Breast epithelium (tissue), 4 donors: ENCODE measurements around the gene ST7L. TPM values are rescaled to one million over a fixed set of nuclear protein-coding genes. Genes with fewer than 3 reads are reported as not detected.

Source experiments
- DNase-seq, 2 donors: peaks; one replicate each; pipeline ENCODE4 v3.0.0-alpha.2; 2019; ENCODE audit warnings: low spot score in 2 of 2
- H3K27ac ChIP-seq, 2 donors: fragments of 200-600 bp; sonication (generic) in 1 of 2; one replicate each; pipeline ENCODE4 v1.5.1; 2016 to 2019; ENCODE audit warnings: mild to moderate bottlenecking in 1 of 2
- H3K27me3 ChIP-seq, 2 donors: fragments of 200-600 bp; sonication (generic) in 1 of 2; one replicate each; pipeline versions ENCODE4 v1.5.1 to v1.6.0; 2017 to 2019; ENCODE audit warnings: control low read depth in 1 of 2, mild to moderate bottlenecking in 1 of 2
- H3K36me3 ChIP-seq: fragments of 200-600 bp; one replicate; pipeline ENCODE4 v1.5.1; 2019
- H3K4me1 ChIP-seq, 2 donors: fragments of 200-600 bp; sonication (generic); one replicate each; pipeline ENCODE4 v1.5.1; 2016 to 2019; ENCODE audit warnings: control low read depth in 1 of 2
- H3K4me3 ChIP-seq, 3 donors: fragments of 200-600 bp; sonication (generic); 1 replicate in 2 of 3; 2 replicates in 1 of 3; pipeline ENCODE4 v1.5.1; 2016 to 2019; ENCODE audit warnings: mild to moderate bottlenecking in 3 of 3, moderate library complexity in 2 of 3
- H3K9me3 ChIP-seq, 2 donors: fragments of 200-600 bp; sonication (generic) in 1 of 2; one replicate each; pipeline ENCODE4 v1.5.1; 2016 to 2019; ENCODE audit warnings: control low read depth in 1 of 2
- POLR2A ChIP-seq: fragments of 450-650 bp; IDR thresholded peaks from one replicate; pipeline ENCODE4 v1.6.1; 2016; ENCODE audit warnings: antibody characterized with exemption, mild to moderate bottlenecking, moderate library complexity
- POLR2AphosphoS5 ChIP-seq, 3 donors: sonication (generic); formaldehyde crosslinking; IDR thresholded peaks; one replicate each; pipeline ENCODE4 v1.6.1; 2017; ENCODE audit warnings: antibody characterized with exemption in 3 of 3
- intact Hi-C: fragments of 100-400 bp; cut with DNase I; formaldehyde crosslinking; loops from one replicate; pipeline ENCODE4 v1.15.1; 2023; ENCODE audit warnings: low total_unique reads
- total RNA-seq, 3 donors: library from RNA; depleted of rRNA; stranded (reverse); fragments of >200 nt; gene quantifications; one replicate each; pipeline ENCODE4 v1.1.0, GENCODE V29; 2016
- TF ChIP-seq, protein P1 (sequence below), 3 donors: fragments of 450-650 bp; IDR thresholded peaks; one replicate each; pipeline ENCODE4 v1.5.1; 2016 to 2017; ENCODE audit warnings: antibody characterized with exemption in 3 of 3, mild to moderate bottlenecking in 3 of 3, moderate library complexity in 3 of 3

The ST7L gene
- total RNA-seq, 3 donors from 2014 or later: 20.6 to 36.0 (median 25.9) TPM

DNA sequence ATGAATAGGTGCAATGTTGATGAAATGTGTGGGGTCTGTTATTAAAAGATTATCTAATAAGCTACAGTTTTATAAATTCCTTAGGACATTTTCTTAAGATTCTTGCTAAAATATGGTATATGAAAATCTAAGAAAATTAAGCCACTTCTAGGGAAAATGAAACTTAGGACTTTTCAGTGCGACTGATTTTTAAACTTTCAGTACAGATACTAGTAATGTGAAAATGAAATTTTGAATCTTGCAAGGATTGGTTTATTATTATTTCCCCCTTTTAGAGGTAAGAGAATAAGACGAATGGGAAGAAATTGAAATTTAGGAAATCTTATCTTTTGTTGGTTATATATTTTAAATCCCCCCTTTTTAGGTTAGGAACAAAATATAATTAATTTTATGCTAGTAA is 17.1 kb upstream of the ST7L start:
- Histone ChIP-seq H3K4me3 (no peak overlapping the region), H3K27me3 (no peaks in the 10 kb centered on the region), H3K36me3 (no peaks in the 10 kb centered on the region), H3K9me3 (no peaks in the 10 kb centered on the region), H3K27ac (peak overlapping the region in 1 of 2 donors; percentile 54), H3K4me1 (no peaks in the 10 kb centered on the region)
- TF ChIP-seq POLR2AphosphoS5 (IDR thresholded peaks at IDR 0.05) (no peak), POLR2A (no peak)
- TF ChIP-seq, protein P1, sequence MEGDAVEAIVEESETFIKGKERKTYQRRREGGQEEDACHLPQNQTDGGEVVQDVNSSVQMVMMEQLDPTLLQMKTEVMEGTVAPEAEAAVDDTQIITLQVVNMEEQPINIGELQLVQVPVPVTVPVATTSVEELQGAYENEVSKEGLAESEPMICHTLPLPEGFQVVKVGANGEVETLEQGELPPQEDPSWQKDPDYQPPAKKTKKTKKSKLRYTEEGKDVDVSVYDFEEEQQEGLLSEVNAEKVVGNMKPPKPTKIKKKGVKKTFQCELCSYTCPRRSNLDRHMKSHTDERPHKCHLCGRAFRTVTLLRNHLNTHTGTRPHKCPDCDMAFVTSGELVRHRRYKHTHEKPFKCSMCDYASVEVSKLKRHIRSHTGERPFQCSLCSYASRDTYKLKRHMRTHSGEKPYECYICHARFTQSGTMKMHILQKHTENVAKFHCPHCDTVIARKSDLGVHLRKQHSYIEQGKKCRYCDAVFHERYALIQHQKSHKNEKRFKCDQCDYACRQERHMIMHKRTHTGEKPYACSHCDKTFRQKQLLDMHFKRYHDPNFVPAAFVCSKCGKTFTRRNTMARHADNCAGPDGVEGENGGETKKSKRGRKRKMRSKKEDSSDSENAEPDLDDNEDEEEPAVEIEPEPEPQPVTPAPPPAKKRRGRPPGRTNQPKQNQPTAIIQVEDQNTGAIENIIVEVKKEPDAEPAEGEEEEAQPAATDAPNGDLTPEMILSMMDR (IDR thresholded peaks at IDR 0.05): no peak
- no peak for DNase-seq
- intact Hi-C loops: no loop called here

DNA sequence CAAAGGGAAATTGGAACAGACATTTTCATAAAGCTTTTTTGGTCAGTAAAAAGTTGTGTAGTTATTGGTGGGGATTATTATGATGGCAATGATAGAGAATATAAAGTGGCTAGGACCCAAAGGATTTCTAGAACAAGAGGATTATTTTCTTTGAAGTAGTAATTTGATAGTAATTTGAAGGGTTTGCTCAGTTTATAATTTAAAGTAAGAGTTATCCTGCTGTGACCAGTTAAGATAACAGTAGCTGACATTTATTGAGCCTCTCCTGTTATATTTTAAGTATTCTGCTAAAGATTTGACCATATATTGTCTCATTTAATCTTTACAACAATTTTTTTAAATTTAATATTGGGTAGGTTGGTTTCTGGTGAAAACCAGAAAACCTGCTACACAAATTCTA is 15.4 kb upstream of the ST7L start:
- Histone ChIP-seq H3K36me3 (no peaks in the 10 kb centered on the region), H3K4me3 (no peak overlapping the region), H3K27ac (no peak overlapping the region), H3K27me3 (no peaks in the 10 kb centered on the region), H3K4me1 (no peaks in the 10 kb centered on the region), H3K9me3 (no peaks in the 10 kb centered on the region)
- intact Hi-C loops: no loop called here
- DNase-seq: no peak
- TF ChIP-seq, protein P1 (IDR thresholded peaks at IDR 0.05): no peak

DNA sequence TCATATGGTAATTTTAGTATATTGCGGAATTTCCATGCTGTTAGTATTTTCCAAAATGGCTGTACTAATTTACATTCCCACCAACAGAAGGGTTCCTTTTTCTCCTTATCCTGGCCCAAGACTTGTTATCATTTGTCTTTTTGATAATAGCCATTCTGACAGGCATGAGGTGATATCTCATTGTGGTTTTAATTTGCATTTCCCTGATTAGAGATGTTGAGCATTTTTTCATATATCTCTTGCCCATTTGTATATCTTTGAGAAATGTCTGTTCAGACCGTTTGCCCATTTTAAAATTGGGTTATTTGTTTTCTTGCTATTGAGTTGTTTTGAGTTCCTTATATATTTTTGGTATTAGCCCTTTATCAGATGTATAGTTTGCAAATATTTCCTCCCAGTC is 14.7 kb upstream of the ST7L start:
- Histone ChIP-seq H3K36me3 (no peaks in the 10 kb centered on the region), H3K27me3 (no peaks in the 10 kb centered on the region), H3K9me3 (no peaks in the 10 kb centered on the region), H3K27ac (no peak overlapping the region), H3K4me1 (no peaks in the 10 kb centered on the region), H3K4me3 (no peak overlapping the region)
- no peak for TF ChIP-seq POLR2A
- no peak for TF ChIP-seq POLR2AphosphoS5 (IDR thresholded peaks at IDR 0.05)
- TF ChIP-seq, protein P1 (IDR thresholded peaks at IDR 0.05): no peak
- intact Hi-C loops: no loop called here
- DNase-seq: no peak

DNA sequence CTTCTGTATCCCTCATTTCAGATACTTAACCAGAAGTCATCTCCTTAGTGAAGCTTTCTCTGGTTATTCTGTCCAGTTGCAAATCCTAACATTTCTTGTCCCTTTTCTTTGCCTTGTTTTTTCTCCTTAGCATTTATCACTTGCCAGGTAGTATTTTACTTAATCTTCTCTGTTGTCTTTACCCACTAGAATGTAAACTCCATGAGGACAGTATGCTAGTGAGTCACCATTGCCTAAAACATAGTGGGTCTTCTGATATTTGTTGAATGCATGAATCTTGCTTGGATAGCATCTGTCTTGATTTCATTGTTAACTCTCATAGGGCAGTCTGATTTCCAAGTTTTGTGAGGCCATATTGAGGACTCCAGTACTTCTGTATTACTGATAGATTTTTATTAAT is 10.3 kb upstream of the ST7L start:
- Histone ChIP-seq H3K27me3 (no peaks in the 10 kb centered on the region), H3K36me3 (no peaks in the 10 kb centered on the region), H3K4me1 (no peaks in the 10 kb centered on the region), H3K27ac (no peak overlapping the region), H3K9me3 (no peaks in the 10 kb centered on the region), H3K4me3 (no peak overlapping the region)
- TF ChIP-seq, protein P1 (IDR thresholded peaks at IDR 0.05): no peak
- TF ChIP-seq POLR2AphosphoS5 (IDR thresholded peaks at IDR 0.05) (no peak), POLR2A (no peak)
- no peak for DNase-seq
- intact Hi-C loops: loop anchor here (2.0 kb wide), 1 partner anchor 74 kb away; no protein-coding TSS in a partner anchor

DNA sequence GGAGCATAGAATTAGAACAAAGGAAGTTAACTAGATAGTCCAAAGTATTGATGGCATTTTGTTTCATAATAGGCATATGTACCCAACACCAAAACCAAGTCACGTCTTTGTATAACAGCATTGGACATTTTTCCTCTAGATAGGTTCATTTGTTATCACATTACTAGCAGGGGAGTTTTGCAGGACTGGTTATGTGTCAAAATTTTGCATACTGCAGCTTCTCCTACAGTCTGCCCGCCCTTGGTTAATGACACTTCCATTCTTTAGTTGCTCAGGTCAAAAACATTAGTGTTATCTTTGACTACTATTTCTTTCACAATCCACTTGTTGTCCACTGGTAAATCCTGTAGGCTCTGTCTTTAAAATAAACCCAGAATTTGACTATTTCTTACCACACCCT is 9.6 kb upstream of the ST7L start:
- intact Hi-C loops: loop anchor here (2.0 kb wide), 1 partner anchor 74 kb away; no protein-coding TSS in a partner anchor
- Histone ChIP-seq H3K27ac (peak overlapping the region in 1 of 2 donors; percentile 46), H3K4me3 (no peak overlapping the region), H3K9me3 (no peaks in the 10 kb centered on the region), H3K27me3 (no peaks in the 10 kb centered on the region), H3K4me1 (no peaks in the 10 kb centered on the region), H3K36me3 (no peaks in the 10 kb centered on the region)
- TF ChIP-seq, protein P1 (IDR thresholded peaks at IDR 0.05): no peak
- TF ChIP-seq POLR2AphosphoS5 (IDR thresholded peaks at IDR 0.05): no peak
- TF ChIP-seq POLR2A: no peak
- DNase-seq: no peak
